GM23338 (cell line): ENCODE data around the gene PTN. TPM values are rescaled to one million over a fixed set of nuclear protein-coding genes. Genes with fewer than 3 reads are reported as not detected.

Experiments
- ATAC-seq: fragments of 200-7000 bp; cut with Tn5 transposase; 3 replicates; pipeline ENCODE4 v1.9.1; 2020
- DNase-seq: peaks from one replicate; pipeline ENCODE4 v3.0.0-alpha.2; 2015; ENCODE audit warnings: low spot score
- H2AFZ ChIP-seq: fragments of 200-600 bp; sonication (generic); 2 replicates; pipeline ENCODE4 v1.8.0; 2016; ENCODE audit warnings: antibody characterized with exemption, mild to moderate bottlenecking, moderate library complexity
- H3F3A ChIP-seq: fragments of 200-600 bp; sonication (generic); replicated peaks from 2 replicates; pipeline ENCODE4 v1.8.0; 2017; ENCODE audit warnings: antibody characterized with exemption, mixed run types, low read depth
- H3K27ac ChIP-seq: fragments of 200-600 bp; sonication (generic); 2 replicates; pipeline ENCODE4 v1.6.1; 2016; ENCODE audit warnings: low read depth
- H3K27me3 ChIP-seq: fragments of 200-600 bp; sonication (generic); 2 replicates; pipeline ENCODE4 v1.8.0; 2016; ENCODE audit warnings: mild to moderate bottlenecking, mixed run types, moderate library complexity; ENCODE audit not compliant: insufficient read depth
- H3K36me3 ChIP-seq: fragments of 200-600 bp; sonication (generic); 2 replicates; pipeline ENCODE4 v1.8.0; 2016; ENCODE audit warnings: mild to moderate bottlenecking; ENCODE audit not compliant: insufficient read depth
- H3K4me1 ChIP-seq: fragments of 200-600 bp; sonication (generic); 2 replicates; pipeline ENCODE4 v1.8.0; 2016; ENCODE audit warnings: mild to moderate bottlenecking, moderate library complexity; ENCODE audit not compliant: insufficient read depth
- H3K4me2 ChIP-seq: fragments of 200-600 bp; sonication (generic); 2 replicates; pipeline ENCODE4 v1.7.1; 2017; ENCODE audit warnings: mixed run types
- H3K4me3 ChIP-seq: fragments of 200-600 bp; sonication (generic); 2 replicates; pipeline ENCODE4 v1.6.1; 2016; ENCODE audit warnings: mixed run types
- H3K79me2 ChIP-seq: fragments of 200-600 bp; sonication (generic); replicated peaks from 2 replicates; pipeline ENCODE4 v1.8.0; 2017; ENCODE audit warnings: mild to moderate bottlenecking; ENCODE audit not compliant: insufficient read depth
- H3K9me2 ChIP-seq: fragments of 200-600 bp; sonication (generic); 2 replicates; pipeline ENCODE4 v1.8.0; 2017; ENCODE audit not compliant: insufficient read depth
- H4K20me1 ChIP-seq: fragments of 200-600 bp; sonication (generic); replicated peaks from 2 replicates; pipeline ENCODE4 v1.8.0; 2017; ENCODE audit warnings: mild to moderate bottlenecking; ENCODE audit not compliant: insufficient read depth
- H3K27ac Mint-ChIP-seq: 2 replicates; pipeline ENCODE4 v1.8.0; 2020; ENCODE audit warnings: inconsistent platforms, mild to moderate bottlenecking, moderate library complexity, mixed read lengths
- H3K27me3 Mint-ChIP-seq: 3 replicates; pipeline ENCODE4 v1.8.0; 2022; ENCODE audit warnings: low read depth, mild to moderate bottlenecking, moderate library complexity, mixed read lengths, inconsistent platforms; ENCODE audit not compliant: insufficient read depth, poor library complexity
- H3K36me3 Mint-ChIP-seq: 3 replicates; pipeline ENCODE4 v1.8.0; 2021; ENCODE audit warnings: low read depth, mild to moderate bottlenecking, inconsistent platforms, moderate library complexity, mixed read lengths
- H3K4me1 Mint-ChIP-seq: 3 replicates; pipeline ENCODE4 v1.8.0; 2020; ENCODE audit warnings: mild to moderate bottlenecking, inconsistent platforms, mixed read lengths
- H3K4me3 Mint-ChIP-seq: 3 replicates; pipeline ENCODE4 v1.8.0; 2021; ENCODE audit warnings: moderate library complexity, mild to moderate bottlenecking, inconsistent platforms, mixed read lengths
- H3K9me3 Mint-ChIP-seq: 3 replicates; pipeline ENCODE4 v1.8.0; 2020; ENCODE audit warnings: moderate library complexity, mild to moderate bottlenecking, inconsistent platforms, mixed read lengths
- CREB1 ChIP-seq: fragments of 250-450 bp; sonication (Bioruptor Pico); IDR thresholded peaks from 2 replicates; pipeline ENCODE4 v1.5.0; 2020; ENCODE audit warnings: low read depth, mild to moderate bottlenecking, moderate library complexity
- ETS1 ChIP-seq: IDR thresholded peaks from 2 replicates; pipeline ENCODE4 v1.6.1; 2016; ENCODE audit warnings: antibody characterized with exemption
- EZH2 ChIP-seq: fragments of 200-600 bp; sonication (generic); IDR thresholded peaks from one replicate; pipeline ENCODE4 v1.8.0; 2017; ENCODE audit warnings: antibody characterized with exemption, mild to moderate bottlenecking, low read depth; ENCODE audit not compliant: unreplicated experiment
- EZH2phosphoT487 ChIP-seq: fragments of 200-600 bp; sonication (generic); IDR thresholded peaks from one replicate; pipeline ENCODE4 v1.8.1; 2018; ENCODE audit warnings: antibody characterized with exemption; ENCODE audit not compliant: unreplicated experiment
- JUNB ChIP-seq: IDR thresholded peaks from one replicate; pipeline ENCODE4 v1.6.1; 2016; ENCODE audit warnings: antibody characterized with exemption; ENCODE audit not compliant: unreplicated experiment
- NANOG ChIP-seq: IDR thresholded peaks from 2 replicates; pipeline ENCODE4 v1.6.1; 2016; ENCODE audit warnings: antibody characterized with exemption, borderline replicate concordance
- POLR2AphosphoS5 ChIP-seq: IDR thresholded peaks from 2 replicates; pipeline ENCODE4 v1.6.1; 2016; ENCODE audit warnings: antibody characterized with exemption, low read depth
- REST ChIP-seq: IDR thresholded peaks from one replicate; pipeline ENCODE4 v1.6.1; 2018; ENCODE audit warnings: antibody characterized with exemption; ENCODE audit not compliant: unreplicated experiment
- STAT1 ChIP-seq: IDR thresholded peaks from one replicate; pipeline ENCODE4 v1.6.1; 2016; ENCODE audit warnings: antibody characterized with exemption; ENCODE audit not compliant: unreplicated experiment
- ZNF114 ChIP-seq: fragments of 250-450 bp; sonication (Bioruptor Pico); IDR thresholded peaks from 2 replicates; pipeline ENCODE4 v1.5.0; 2020; ENCODE audit warnings: mild to moderate bottlenecking, moderate library complexity
- ZNF331 ChIP-seq: fragments of 250-450 bp; sonication (Bioruptor Pico); IDR thresholded peaks from 2 replicates; pipeline ENCODE4 v1.5.0; 2020; ENCODE audit warnings: low read depth, mild to moderate bottlenecking, moderate library complexity
- polyA plus RNA-seq: library from polyadenylated mRNA; unstranded; fragments of >200 nt; fragmentation: Nextera tagmentation; extraction: Ambion mirVana; gene quantifications from 2 replicates; pipeline ENCODE4 v1.2.1, GENCODE V29; 2016
- total RNA-seq: library from RNA; depleted of rRNA; stranded (reverse); fragments of >200 nt; shearing (Covaris generic); gene quantifications from 2 replicates; pipeline ENCODE4 v1.2.3, GENCODE V29; 2014
- TF ChIP-seq, protein P1 (sequence below), 2 experiments: fragments of 200-600 bp in 1 of 2; sonication (generic) in 1 of 2; conservative IDR thresholded peaks; 2 replicates each; pipeline versions ENCODE4 v1.5.1 to v1.6.1; 2016 to 2017; ENCODE audit warnings: antibody characterized with exemption in 2 of 2, low read depth in 2 of 2, mild to moderate bottlenecking in 2 of 2, moderate library complexity in 1 of 2
- TF ChIP-seq, protein P2 (sequence below): fragments of 250-450 bp; sonication (Bioruptor Pico); IDR thresholded peaks from 2 replicates; pipeline ENCODE4 v1.5.0; 2020; ENCODE audit warnings: mild to moderate bottlenecking, moderate library complexity

Gene PTN
- total and polyA plus RNA-seq, 2 experiments from 2014 or later, result 20.1 to 39.4 TPM

GRCh38 chr7:137363683-137364082, 20.1 kb upstream of the PTN start:
- Histone ChIP-seq H4K20me1 (no peaks in the 10 kb centered on the region), H3K27me3 (no peaks in the 10 kb centered on the region), H3F3A (no peaks in the 10 kb centered on the region), H3K4me1 (no peaks in the 10 kb centered on the region), H3K79me2 (no peaks in the 10 kb centered on the region), H3K4me2 (no peak overlapping the region), H3K4me3 (no peak overlapping the region), H2AFZ (no peak overlapping the region), H3K27ac (no peak overlapping the region), H3K9me2 (no peaks in the 10 kb centered on the region; the same call in 1 of the 2 replicates), H3K36me3 (peaks cover 11% of the 10 kb centered on the region; the same call in 1 of the 2 replicates)
- TF ChIP-seq, protein P1, sequence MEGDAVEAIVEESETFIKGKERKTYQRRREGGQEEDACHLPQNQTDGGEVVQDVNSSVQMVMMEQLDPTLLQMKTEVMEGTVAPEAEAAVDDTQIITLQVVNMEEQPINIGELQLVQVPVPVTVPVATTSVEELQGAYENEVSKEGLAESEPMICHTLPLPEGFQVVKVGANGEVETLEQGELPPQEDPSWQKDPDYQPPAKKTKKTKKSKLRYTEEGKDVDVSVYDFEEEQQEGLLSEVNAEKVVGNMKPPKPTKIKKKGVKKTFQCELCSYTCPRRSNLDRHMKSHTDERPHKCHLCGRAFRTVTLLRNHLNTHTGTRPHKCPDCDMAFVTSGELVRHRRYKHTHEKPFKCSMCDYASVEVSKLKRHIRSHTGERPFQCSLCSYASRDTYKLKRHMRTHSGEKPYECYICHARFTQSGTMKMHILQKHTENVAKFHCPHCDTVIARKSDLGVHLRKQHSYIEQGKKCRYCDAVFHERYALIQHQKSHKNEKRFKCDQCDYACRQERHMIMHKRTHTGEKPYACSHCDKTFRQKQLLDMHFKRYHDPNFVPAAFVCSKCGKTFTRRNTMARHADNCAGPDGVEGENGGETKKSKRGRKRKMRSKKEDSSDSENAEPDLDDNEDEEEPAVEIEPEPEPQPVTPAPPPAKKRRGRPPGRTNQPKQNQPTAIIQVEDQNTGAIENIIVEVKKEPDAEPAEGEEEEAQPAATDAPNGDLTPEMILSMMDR (conservative IDR thresholded peaks at IDR 0.05; ENCODE audit: low read depth in 2 of 2), result no peak
- no peak for TF ChIP-seq EZH2phosphoT487
- TF ChIP-seq REST, result no peak
- TF ChIP-seq EZH2, result no peak
- TF ChIP-seq POLR2AphosphoS5, result no peak
- no peak for TF ChIP-seq ETS1
- no peak for TF ChIP-seq STAT1
- no peak for TF ChIP-seq NANOG
- no peak for TF ChIP-seq JUNB
- TF ChIP-seq ZNF331 (CRISPR knock-in tag), result no peak
- no peak for TF ChIP-seq ZNF114 (CRISPR knock-in tag)
- no peak for TF ChIP-seq CREB1 (CRISPR knock-in tag)
- TF ChIP-seq, protein P2, sequence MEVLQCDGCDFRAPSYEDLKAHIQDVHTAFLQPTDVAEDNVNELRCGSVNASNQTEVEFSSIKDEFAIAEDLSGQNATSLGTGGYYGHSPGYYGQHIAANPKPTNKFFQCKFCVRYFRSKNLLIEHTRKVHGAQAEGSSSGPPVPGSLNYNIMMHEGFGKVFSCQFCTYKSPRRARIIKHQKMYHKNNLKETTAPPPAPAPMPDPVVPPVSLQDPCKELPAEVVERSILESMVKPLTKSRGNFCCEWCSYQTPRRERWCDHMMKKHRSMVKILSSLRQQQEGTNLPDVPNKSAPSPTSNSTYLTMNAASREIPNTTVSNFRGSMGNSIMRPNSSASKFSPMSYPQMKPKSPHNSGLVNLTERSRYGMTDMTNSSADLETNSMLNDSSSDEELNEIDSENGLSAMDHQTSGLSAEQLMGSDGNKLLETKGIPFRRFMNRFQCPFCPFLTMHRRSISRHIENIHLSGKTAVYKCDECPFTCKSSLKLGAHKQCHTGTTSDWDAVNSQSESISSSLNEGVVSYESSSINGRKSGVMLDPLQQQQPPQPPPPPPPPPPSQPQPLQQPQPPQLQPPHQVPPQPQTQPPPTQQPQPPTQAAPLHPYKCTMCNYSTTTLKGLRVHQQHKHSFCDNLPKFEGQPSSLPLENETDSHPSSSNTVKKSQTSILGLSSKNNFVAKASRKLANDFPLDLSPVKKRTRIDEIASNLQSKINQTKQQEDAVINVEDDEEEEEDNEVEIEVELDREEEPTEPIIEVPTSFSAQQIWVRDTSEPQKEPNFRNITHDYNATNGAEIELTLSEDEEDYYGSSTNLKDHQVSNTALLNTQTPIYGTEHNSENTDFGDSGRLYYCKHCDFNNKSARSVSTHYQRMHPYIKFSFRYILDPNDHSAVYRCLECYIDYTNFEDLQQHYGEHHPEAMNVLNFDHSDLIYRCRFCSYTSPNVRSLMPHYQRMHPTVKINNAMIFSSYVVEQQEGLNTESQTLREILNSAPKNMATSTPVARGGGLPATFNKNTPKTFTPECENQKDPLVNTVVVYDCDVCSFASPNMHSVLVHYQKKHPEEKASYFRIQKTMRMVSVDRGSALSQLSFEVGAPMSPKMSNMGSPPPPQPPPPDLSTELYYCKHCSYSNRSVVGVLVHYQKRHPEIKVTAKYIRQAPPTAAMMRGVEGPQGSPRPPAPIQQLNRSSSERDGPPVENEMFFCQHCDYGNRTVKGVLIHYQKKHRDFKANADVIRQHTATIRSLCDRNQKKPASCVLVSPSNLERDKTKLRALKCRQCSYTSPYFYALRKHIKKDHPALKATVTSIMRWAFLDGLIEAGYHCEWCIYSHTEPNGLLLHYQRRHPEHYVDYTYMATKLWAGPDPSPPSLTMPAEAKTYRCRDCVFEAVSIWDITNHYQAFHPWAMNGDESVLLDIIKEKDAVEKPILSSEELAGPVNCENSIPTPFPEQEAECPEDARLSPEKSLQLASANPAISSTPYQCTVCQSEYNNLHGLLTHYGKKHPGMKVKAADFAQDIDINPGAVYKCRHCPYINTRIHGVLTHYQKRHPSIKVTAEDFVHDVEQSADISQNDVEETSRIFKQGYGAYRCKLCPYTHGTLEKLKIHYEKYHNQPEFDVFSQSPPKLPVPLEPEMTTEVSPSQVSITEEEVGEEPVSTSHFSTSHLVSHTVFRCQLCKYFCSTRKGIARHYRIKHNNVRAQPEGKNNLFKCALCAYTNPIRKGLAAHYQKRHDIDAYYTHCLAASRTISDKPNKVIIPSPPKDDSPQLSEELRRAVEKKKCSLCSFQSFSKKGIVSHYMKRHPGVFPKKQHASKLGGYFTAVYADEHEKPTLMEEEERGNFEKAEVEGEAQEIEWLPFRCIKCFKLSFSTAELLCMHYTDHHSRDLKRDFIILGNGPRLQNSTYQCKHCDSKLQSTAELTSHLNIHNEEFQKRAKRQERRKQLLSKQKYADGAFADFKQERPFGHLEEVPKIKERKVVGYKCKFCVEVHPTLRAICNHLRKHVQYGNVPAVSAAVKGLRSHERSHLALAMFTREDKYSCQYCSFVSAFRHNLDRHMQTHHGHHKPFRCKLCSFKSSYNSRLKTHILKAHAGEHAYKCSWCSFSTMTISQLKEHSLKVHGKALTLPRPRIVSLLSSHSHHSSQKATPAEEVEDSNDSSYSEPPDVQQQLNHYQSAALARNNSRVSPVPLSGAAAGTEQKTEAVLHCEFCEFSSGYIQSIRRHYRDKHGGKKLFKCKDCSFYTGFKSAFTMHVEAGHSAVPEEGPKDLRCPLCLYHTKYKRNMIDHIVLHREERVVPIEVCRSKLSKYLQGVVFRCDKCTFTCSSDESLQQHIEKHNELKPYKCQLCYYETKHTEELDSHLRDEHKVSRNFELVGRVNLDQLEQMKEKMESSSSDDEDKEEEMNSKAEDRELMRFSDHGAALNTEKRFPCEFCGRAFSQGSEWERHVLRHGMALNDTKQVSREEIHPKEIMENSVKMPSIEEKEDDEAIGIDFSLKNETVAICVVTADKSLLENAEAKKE (CRISPR knock-in tag), result no peak
- Mint-ChIP-seq H3K4me1 (no peaks in the 10 kb centered on the region), H3K27me3 (no peaks in the 10 kb centered on the region), H3K9me3 (peaks cover 79% of the 10 kb centered on the region), H3K27ac (no peak overlapping the region), H3K36me3 (peaks cover 51% of the 10 kb centered on the region), H3K4me3 (no peak overlapping the region)
- DNase-seq (no peak), ATAC-seq (no peak)
